Stimulated activated CD4-positive, alpha-beta T cell treated with anti-CD3 and anti-CD28 coated beads, Interleukin-1b, Interleukin-23, amount 100 ng/mL, for 4 hours (primary cell): ENCODE results near the gene PLK1.
"Not testable (repeated sequence)": the region's sequence is repeated elsewhere in the genome, so short reads cannot be mapped to it uniquely, and the experiment has no call there.

Experiments used
- DNase-seq, 2 donors: peaks; one replicate each; pipeline ENCODE4 v3.0.0-alpha.2; 2020; ENCODE audit warnings: low read depth in 2 of 2

The PLK1 gene

DNA sequence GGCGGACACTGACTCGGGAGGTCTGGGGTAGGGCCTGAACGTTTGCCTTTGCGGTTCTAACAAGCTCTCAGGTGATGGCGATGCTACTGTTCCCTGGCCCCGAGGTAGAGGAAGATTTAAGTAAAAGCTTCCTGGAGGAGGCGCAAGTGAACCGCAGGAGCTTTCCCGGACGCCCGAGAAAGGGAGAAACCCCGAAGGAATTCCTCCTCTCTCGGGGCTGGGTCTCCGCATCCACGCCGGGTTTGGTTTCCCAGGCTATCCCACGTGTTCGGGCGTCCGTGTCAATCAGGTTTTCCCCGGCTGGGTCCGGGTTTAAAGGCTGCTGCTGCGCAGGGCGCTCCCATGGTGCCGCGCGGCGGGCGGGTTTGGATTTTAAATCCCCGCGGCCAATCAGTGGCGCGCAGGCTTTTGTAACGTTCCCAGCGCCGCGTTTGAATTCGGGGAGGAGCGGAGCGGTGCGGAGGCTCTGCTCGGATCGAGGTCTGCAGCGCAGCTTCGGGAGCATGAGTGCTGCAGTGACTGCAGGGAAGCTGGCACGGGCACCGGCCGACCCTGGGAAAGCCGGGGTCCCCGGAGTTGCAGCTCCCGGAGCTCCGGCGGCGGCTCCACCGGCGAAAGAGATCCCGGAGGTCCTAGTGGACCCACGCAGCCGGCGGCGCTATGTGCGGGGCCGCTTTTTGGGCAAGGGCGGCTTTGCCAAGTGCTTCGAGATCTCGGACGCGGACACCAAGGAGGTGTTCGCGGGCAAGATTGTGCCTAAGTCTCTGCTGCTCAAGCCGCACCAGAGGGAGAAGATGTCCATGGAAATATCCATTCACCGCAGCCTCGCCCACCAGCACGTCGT, at the start of gene PLK1:
TSS of gene PLK1 (plus strand) at position 460 of the 844 bp plus-strand sequence. CDS start at position 504, 44 bp downstream.
- DNase-seq = peak; percentile 49 to 68

DNA sequence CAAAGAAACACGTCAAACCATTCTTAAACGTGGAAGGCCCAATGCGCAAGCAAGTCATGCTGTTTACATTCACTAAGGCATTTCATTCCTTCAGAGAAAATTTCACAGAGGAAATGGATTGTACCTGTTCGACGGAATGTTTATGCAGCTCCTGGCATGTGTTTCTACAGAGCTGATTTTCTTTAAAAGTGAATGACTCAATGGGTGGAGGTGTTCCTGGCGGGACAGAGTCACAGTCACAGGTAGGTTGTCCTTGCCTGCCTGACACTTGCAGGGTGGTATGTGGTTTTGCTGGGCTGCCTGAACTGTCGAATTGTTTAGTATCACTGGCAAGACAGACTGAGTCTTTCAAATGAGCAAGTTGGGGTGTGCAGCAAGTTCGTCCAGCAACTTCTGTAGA, 49.2 kb upstream of the PLK1 start:
- DNase-seq = no peak

DNA sequence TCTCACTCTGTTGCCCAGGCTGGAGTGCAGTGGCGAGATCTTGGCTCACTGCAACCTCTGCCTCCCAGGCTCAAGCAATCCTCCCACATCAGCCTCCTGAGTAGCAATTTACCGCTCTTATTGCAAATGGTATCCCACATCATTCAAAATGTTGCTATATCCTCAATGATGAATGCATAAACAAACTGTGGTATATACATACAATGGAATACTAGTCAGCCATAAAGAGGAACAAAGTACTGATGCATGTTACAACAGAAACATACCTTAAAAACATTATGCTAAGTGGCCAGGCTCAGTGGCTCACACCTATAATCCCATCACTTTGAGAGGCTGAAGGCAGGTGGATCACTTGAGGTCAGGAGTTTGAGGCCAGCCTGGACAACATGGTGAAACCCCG, 46.8 kb upstream of the PLK1 start:
- DNase-seq = not testable (repeated sequence)

DNA sequence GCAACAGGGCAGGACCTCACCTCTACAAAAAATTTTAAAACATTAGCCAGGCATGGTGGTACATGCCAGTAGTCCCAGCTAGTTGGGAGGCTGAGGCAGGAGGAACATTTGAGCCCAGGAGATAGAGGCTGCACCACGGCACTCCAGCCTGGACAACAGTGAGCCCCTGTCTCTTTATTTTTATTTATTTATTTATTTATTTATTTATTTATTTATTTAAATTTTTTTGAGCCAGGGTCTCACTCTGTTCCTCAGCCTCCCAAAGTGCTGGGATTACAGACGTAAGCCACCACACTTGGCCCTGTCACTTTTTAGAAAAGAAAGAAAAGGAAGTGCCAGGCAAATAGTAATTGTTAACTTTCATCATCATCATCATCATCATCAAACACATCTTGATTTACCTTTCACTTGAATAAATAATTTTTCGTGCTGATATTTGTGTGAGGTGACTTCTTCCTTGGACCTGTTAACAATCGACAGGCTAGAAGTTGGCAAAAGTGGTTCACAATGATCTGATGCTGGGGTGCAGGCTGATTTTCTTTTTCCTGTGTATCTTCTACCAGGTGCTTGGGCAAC, 44.1 kb upstream of the PLK1 start:
- DNase-seq = no peak

DNA sequence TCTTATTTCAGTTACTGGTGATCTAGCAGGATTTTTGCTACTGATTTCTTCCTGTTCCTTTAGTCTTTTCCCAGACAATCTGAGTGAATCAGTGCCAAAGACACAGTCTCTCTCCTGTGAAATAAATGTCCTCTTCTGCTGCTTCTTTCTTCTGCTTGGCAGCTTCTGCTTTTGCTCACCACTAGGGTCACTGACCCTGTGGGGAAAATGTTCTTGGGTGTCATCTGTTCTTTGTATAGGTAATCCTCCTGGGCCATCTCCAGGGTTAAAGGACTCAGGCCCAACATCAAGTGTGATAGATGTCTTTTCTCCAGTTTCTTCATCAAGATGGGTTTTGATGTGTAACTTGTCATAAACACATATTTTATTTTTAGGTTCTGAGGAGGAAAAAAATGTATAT, 42.7 kb upstream of the PLK1 start:
- no peak for DNase-seq

DNA sequence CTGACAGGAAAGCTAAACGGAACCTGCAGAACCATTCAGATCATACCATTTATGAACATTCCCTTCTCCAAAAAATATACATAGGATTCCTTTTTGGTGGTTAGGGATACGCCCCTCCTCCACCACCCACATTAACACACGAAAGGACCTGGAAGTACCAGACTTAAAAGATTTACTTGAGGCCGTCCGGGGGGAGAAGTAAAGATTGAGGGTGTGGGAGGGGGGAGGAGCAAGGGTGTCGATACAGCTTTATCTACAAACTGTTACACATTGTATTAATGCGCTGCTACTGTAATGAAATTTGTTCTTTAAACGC, 38.1 kb upstream of the PLK1 start:
- DNase-seq = peak; percentile 13 to 26

DNA sequence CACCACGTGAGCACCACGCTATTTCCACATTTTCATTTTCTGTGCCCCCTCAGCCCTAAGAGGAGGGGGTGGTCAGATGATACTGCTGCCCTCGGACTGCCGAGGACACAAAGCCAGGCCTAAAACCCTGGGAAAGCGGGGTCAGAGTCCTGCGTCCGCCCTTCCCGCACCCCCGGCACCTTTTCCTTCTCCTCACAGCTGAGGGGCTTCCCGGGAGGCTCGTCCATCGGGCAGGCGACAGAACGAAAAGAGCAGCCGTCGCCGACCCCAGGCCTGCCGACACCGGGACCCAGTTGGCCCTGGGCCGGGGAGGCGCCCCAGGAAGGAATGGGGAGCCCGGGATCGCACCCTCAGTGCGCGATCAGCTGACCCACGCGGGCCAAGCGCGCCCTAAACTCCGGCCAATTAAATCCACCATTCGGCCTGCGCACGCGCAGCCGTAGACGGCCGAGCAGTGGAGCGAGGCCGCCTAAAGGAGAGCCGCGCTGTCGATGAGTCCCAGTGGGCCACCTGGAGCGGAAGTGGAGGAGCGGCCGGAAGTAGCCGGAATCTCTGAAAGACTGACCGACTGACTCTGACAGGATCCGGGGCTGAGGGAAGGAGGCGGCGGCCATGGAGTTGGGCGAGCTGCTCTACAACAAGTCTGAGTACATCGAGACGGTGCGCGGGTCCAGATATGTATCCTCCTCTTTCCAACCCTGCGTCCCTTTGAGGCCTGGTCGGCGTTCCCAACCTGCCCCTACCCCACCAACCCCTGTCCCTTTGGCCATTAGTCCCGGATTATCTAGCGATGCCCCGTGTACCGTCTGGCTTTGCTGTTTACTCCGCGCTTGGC, 37.5 kb upstream of the PLK1 start, which contains the start of the genes DCTN5 and PALB2:
TSS of gene DCTN5 (plus strand) at position 536 of the 835 bp plus-strand sequence. CDS start at position 613, 77 bp downstream.
TSS of gene PALB2 (minus strand) at position 380 of the 835 bp plus-strand sequence. CDS start at position 227, 153 bp downstream.
- DNase-seq = peak; percentile 69 to 77

DNA sequence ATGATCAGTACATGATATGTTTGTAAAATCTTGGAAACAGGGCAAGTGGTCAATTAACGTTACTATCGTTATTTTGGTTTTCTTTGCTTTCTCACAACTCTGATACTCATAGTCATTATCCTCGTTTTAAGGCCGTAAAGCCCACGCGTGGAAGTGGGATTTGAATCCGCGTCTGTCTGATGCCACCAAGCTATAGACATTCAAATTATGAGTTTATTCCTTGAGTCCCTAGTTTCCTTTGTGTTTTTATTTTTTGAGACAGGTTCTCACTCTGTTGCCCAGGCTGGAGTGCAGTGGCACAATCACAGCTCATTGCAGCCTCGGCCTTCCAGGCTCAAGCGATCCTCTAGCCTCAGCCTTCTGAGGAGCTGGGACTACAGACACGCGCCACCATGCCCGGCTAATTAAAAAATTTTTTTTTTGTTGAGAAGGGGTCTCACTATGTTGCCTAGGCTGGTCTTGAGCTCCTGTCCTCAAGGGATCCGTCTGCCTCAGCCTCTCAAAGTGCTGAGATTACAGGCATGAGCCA, 36.4 kb upstream of the PLK1 start:
- no peak for DNase-seq

DNA sequence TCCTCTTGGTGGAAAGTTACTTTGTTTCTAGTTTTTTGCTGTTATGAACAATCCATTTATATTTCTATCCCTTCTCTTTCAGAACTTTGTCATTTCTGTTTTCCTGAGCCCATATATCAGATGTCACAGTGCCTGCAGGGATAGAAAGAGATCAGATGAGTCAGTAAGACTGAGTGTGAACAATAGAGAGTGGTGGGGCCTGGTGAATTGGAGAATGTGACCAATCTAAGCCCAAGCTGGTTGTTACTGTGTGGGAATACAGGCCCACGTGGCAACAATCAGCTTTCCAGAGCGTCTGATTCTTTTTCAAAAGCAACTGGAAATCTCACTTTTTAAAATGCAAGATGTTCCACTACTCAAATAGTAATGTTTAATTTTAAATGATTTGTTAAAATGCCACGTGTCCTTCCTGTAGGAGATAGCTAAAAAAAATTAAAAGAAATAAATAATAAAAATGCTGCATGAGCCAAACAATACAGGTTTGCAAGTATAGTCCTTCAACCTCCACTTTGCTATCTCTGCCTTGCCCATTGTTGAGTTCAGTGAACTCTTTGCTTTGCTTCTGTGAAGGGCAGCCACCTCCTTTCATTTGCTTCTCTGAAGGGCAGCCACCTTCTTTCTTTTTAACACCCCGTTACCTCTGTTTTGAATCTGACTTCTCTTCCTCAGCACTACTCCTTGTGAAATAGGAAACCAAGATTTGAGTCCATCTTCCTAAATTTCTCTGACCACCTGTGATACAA, 27.8 kb upstream of the PLK1 start:
- no peak for DNase-seq

DNA sequence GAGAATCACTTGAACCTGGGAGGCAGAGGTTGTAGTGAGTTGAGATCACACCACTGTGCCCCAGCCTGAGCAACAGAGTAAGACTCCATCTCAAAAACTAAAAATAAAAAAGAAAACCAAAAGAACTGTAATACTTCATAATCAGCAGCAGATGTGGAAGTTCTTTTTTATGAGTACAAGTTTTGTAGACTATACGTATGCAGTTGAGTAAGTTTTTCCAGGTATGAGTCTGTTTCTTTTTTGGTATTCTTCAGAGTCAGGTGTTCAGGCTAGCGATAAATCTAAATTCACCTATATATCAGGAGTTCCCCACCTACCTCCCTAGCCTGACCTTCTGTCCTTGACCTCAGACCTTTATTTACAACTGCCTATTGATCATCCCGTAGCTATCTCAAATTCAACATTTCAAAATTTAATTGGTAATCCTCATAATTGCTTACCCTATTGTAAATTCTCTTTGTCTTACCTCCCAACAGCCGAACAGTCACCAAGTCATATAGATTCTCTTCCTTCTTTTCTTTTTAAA, 26.7 kb upstream of the PLK1 start:
- DNase-seq = no peak

DNA sequence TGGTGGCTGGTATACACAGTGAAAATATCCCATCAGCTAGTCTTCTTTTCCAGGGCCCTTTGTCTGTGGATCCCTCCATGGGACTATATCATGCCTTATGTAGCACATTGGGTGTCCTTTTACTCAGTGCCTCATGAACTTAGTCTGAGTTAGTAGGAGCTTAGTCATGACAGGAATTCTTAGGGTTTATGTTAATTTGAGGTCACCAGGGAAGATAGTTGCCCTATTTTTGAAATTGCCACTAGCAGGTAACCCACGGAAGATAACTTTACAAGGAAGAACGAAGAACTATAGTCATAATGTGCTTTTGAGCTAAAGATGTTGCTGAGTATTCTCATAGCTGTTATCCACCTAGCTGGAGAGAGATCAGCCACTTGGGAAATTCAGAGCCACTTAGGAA, 14.8 kb upstream of the PLK1 start:
- no peak for DNase-seq

DNA sequence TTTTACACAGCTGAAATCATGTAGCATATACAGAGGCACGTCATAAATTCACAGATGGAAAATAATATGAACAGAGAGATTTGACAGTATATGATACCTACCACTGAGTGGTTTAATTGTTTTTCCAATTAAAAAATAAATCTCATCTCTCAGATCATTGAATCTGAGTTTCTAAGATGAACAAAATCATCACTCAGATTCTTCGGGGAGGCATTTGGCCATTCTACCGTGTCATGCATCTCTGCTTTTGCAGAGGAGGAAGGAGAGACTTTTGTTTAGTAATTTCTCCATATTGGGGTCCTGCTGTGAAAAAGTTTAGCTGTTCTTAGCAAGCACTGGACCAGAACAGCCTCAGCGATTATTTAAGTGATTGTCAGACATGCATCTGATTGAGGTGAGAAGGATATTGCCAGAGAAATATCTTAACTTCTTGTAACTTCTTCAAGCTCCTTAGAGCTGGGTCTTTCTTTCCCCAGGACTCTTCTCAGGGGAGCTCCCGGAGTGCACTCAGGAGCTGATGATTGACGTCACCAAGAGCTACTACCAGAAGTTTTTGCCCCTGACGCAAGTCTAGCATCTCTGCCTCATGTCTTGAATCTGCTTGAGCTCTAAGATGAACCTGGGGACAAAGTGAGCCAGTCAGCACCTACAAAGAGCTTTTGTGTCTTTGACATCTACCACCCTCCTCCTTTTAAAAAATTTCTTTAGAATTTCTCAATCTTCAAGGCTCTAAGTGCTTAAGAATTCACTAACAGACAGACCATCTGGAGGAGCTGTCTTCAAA, 11.9 kb upstream of the PLK1 start:
- no peak for DNase-seq

DNA sequence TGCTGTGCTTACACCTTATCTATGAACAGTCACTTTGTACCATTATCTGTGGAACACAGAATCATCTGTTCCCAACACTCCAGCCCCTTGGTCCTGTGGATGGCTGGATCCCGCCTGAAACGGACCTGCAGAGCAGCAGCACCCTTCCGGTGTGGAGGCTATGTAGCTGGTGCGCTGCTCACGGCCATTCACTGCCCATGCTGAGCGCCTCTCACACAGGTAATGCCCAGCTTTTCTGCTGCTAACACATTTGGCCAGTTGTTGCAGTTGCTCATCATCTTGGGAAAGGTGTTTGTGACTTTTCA, 11.4 kb upstream of the PLK1 start:
- DNase-seq = no peak

DNA sequence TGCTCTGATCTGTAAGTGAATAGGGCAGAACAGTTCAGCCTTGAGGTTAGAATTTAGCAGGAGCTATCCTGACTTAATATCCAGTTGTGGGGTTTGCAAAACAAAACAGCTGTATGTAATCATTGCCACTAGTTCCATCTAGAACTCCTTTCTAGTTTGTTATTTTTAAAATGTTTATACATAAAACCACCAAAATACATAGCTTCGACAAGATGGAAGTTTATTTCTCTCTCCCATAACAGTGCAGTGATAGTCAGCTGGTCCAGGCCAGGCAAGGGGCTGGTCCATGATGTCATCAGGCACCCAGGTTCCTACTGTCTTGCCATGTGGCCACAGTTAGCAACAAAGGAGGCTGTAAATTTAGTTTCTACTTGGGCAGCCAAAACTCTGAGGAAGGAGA, 10.5 kb upstream of the PLK1 start:
- no peak for DNase-seq

DNA sequence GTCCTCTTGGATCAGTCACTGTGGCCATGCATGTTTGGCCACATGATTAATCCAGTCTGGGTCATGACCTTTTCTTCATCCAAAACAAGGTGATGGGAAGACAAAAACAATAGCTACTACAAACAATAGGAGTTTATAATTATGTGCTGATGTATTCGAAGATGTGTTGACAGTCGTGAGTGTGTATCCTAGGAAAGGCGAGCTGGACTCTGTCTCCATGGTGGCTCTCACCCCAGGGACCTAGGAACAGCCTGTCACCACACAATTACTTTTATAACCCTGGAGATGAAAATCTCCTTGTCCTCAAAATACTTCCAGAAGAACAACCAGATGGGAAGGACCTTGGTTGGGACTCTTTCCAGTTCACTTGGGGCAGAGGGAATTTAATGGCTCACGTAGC, 9.8 kb upstream of the PLK1 start:
- DNase-seq = no peak

DNA sequence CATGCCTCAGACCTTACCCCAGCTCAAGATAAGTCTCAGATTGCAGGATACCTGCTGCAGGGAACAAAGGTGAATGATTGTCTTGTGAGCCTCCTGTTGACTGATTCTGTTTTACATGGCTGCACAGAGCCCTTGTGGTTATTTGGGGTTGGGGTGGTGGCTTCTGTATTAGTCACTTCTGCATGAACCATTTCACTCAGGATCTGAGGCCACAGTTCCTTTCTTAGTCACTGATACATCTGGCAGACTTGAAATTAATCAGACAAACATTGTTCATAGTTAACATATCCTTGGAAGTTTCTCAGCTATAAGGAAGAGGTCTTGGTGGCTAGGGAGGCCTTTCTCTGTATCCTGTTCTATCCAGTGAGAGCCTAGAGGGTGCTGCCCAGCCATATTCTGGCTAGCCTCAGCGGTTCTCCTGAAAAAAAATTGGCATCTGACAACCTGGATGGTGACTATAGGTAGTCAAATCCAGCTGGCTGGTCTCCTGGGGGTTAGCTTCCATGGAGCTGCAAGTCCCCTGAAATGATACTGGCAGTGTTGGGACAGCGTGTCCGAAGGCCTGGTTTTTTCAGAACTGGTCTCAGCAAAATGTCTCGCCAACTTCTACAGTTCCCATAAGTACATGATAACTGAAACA, 8.4 kb upstream of the PLK1 start:
- DNase-seq = no peak

DNA sequence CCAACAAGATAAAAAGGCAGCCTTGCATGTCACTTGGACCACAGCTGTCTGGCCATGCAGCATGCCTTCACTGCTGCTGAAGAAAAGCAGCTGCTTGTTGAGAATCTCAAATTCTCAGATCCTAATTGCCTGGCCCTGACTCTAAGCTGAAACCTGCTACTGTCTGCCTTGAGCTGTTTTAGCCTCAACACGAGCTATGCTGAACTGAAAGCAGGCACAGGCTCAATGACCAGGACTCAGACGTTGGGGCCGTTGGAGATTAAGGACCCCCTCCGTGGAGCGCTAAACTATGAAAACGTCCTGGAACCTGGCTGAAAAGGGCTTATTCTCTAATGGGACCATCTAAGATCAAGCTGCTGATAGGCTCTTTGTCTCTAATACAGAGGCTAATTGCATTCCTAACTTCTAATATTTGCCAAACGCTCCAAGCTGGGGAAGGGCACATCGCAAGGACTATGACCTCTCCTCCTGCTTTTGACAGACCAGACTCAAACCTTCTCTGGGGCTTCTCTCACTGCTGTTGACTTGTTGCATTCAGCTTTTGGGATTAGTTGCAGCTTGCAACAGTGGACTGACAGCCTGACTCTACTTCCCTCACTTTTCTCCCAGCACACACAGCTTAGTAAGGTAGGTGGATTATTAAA, 4.6 kb upstream of the PLK1 start:
- DNase-seq = no peak

DNA sequence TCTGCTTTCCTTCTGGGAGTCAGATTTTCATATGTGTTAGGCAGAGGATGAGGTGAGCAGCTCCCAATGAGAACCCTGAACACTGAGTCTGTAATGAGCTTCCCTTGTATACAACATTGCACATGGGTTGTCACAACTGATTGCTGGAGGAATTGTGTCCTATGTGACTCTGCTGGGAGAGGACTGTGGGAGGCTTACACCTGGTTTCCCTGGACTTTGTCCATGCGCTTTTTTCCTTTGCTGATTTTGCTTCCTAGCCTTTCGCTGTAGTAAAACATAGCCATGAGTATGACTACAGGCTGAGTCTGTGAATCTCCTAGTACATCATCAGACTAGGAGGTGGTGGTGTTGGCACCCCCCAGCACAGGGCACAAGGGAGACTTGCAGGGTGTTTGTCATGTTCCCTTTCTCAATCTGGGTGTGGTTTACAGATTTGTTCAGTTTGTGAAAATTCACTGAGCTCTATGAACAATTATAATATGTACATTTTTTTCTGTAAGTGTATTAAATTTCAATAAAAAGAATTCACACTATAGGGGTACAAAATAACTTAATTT, 1.7 kb upstream of the PLK1 start:
- no peak for DNase-seq

DNA sequence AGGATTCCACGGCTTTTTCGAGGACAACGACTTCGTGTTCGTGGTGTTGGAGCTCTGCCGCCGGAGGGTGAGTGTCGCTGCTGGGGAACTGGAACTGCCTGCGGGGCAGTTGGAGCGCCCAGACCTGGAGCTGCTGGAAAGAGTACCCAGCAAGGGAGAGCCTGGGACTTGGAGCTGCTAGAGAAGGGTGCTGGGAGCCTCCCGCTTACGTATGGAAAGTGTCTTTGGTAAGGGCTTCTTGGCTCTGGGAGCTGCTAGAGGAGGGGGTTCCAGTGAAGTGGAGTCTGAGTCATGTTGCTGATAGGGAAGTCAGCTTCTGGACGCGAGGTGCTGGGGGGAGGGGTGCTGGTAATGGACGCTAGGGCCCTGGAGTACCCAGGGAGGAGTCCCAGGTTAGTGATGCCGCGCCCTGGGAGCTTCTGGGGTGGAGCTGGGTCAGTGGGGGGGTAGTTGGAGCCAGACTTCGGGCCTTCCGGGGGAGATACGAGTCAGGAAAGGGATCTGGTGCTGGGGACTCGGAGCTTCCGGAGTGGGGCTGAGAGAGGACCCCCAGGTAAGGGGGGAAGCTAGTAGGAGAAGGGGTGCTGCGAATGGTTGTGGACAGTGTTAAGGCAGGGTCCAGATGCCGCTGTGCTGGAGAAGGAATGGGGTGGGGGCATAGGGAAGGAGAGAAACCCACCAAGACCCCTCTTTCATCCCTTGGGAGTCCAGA, 741 bp downstream of the PLK1 start:
- DNase-seq = no peak
